Mesenchymal stem cell (in vitro differentiated cells and primary cell): ENCODE measurements around the gene TECR.

Experiments used
- DNase-seq: peaks from one replicate; pipeline ENCODE4 v3.0.0-alpha.2; 2013
- H2AFZ ChIP-seq: one replicate; pipeline ENCODE4 v1.6.1; 2013; ENCODE audit warnings: low read depth, mild to moderate bottlenecking, control low read depth, inconsistent platforms, low read length, moderate library complexity
- H2AK5ac ChIP-seq: 2 replicates; pipeline ENCODE4 v1.6.1; 2013; ENCODE audit warnings: low read length, moderate library complexity, mild to moderate bottlenecking, inconsistent platforms; ENCODE audit not compliant: severe bottlenecking
- H2BK120ac ChIP-seq: one replicate; pipeline ENCODE4 v1.6.1; 2013; ENCODE audit warnings: low read depth, mild to moderate bottlenecking, inconsistent platforms, low read length, moderate library complexity
- H2BK12ac ChIP-seq, 2 experiments: one replicate each; pipeline ENCODE4 v1.6.1; 2013; ENCODE audit warnings: inconsistent platforms in 2 of 2, low read length in 2 of 2, mild to moderate bottlenecking in 2 of 2, moderate library complexity in 2 of 2, control low read depth in 1 of 2
- H2BK15ac ChIP-seq: one replicate; pipeline ENCODE4 v1.6.1; 2013; ENCODE audit warnings: mild to moderate bottlenecking, low read depth, inconsistent platforms; ENCODE audit not compliant: poor library complexity, severe bottlenecking
- H2BK5ac ChIP-seq: 2 replicates; pipeline ENCODE4 v1.6.1; 2013; ENCODE audit warnings: low read depth, mild to moderate bottlenecking, low read length, control low read depth, inconsistent platforms; ENCODE audit not compliant: poor library complexity, severe bottlenecking
- H3K14ac ChIP-seq, 2 experiments: one replicate each; pipeline ENCODE4 v1.6.1; 2013; ENCODE audit warnings: inconsistent platforms in 2 of 2, low read length in 2 of 2, control low read depth in 1 of 2, mild to moderate bottlenecking in 1 of 2, moderate library complexity in 1 of 2
- H3K18ac ChIP-seq, 2 experiments: one replicate each; pipeline ENCODE4 v1.6.1; 2013; ENCODE audit warnings: inconsistent platforms in 2 of 2, low read length in 2 of 2, control low read depth in 1 of 2, low read depth in 1 of 2, mild to moderate bottlenecking in 1 of 2
- H3K23ac ChIP-seq, 2 experiments: one replicate each; pipeline ENCODE4 v1.6.1; 2013; ENCODE audit warnings: inconsistent platforms in 2 of 2, low read length in 2 of 2, mild to moderate bottlenecking in 2 of 2, moderate library complexity in 2 of 2, control low read depth in 1 of 2
- H3K27ac ChIP-seq: 2 replicates; pipeline ENCODE4 v1.5.1; 2013; ENCODE audit warnings: mild to moderate bottlenecking, moderate library complexity, low read length, control low read depth, inconsistent platforms; ENCODE audit not compliant: poor library complexity, severe bottlenecking
- H3K27me3 ChIP-seq, 2 experiments: 2 replicates each; pipeline versions ENCODE4 v1.6.1 to v1.7.0; 2013; ENCODE audit warnings: low read length in 2 of 2, mild to moderate bottlenecking in 2 of 2, moderate library complexity in 2 of 2, control low read depth in 1 of 2, inconsistent platforms in 1 of 2; ENCODE audit not compliant: control insufficient read depth in 1 of 2, insufficient read depth in 1 of 2
- H3K36me3 ChIP-seq, 2 experiments: 2 replicates each; pipeline versions ENCODE4 v1.6.1 to v1.7.0; 2013; ENCODE audit warnings: low read length in 2 of 2, control low read depth in 1 of 2, inconsistent platforms in 1 of 2, low read depth in 1 of 2, mild to moderate bottlenecking in 1 of 2; ENCODE audit not compliant: insufficient read depth in 2 of 2, control insufficient read depth in 1 of 2
- H3K4ac ChIP-seq, 2 experiments: one replicate each; pipeline ENCODE4 v1.6.1; 2013; ENCODE audit warnings: inconsistent platforms in 2 of 2, low read length in 2 of 2, mild to moderate bottlenecking in 2 of 2, moderate library complexity in 2 of 2, control low read depth in 1 of 2, low read depth in 1 of 2
- H3K4me1 ChIP-seq: 2 replicates; pipeline ENCODE4 v1.6.1; 2013; ENCODE audit warnings: low read depth, low read length, control low read depth; ENCODE audit not compliant: control insufficient read depth, insufficient read depth
- H3K4me2 ChIP-seq: 2 replicates; pipeline ENCODE4 v1.6.1; 2013; ENCODE audit warnings: low read length, mild to moderate bottlenecking, inconsistent platforms; ENCODE audit not compliant: poor library complexity, severe bottlenecking
- H3K4me3 ChIP-seq, 2 experiments: 2 replicates each; pipeline versions ENCODE4 v1.5.1 to v1.7.0; 2013; ENCODE audit warnings: low read length in 2 of 2, mild to moderate bottlenecking in 2 of 2, control low read depth in 1 of 2, low read depth in 1 of 2; ENCODE audit not compliant: insufficient read depth in 1 of 2
- H3K79me1 ChIP-seq: replicated peaks from 2 replicates; pipeline ENCODE4 v1.6.1; 2013; ENCODE audit warnings: mild to moderate bottlenecking, control low read depth, low read length, inconsistent platforms; ENCODE audit not compliant: poor library complexity, severe bottlenecking
- H3K9ac ChIP-seq: 2 replicates; pipeline ENCODE4 v1.7.0; 2013; ENCODE audit warnings: mild to moderate bottlenecking, low read length, moderate library complexity
- H3K9me3 ChIP-seq: 2 replicates; pipeline ENCODE4 v1.7.0; 2013; ENCODE audit warnings: mild to moderate bottlenecking, low read length; ENCODE audit not compliant: control insufficient read depth
- H4K8ac ChIP-seq: one replicate; pipeline ENCODE4 v1.6.1; 2013; ENCODE audit warnings: inconsistent platforms, mild to moderate bottlenecking, low read length, moderate library complexity
- H4K91ac ChIP-seq: one replicate; pipeline ENCODE4 v1.6.1; 2013; ENCODE audit warnings: mild to moderate bottlenecking, low read length, inconsistent platforms
- WGBS: methylation state at CpG from one replicate; pipeline ENCODE4 v1.1.7; 2013; ENCODE audit warnings: mixed read lengths; 5-methylcytosine and 5-hydroxymethylcytosine counted together

TECR gene

GRCh38 chr19:14553042-14553938 lies 23.9 kb downstream of the TECR start:
- Histone ChIP-seq H3K4me1 (peaks cover 46% of the 10 kb centered on the region), H3K36me3 (peaks cover 6 to 27% of the 10 kb centered on the region in 2 experiments), H4K8ac (no peak overlapping the region), H3K14ac (no peak overlapping the region), H2BK15ac (peak overlapping the region; percentile 33), H2BK5ac (no peak overlapping the region), H3K9me3 (no peaks in the 10 kb centered on the region), H3K79me1 (peaks cover 37% of the 10 kb centered on the region), H2BK120ac (no peak overlapping the region), H3K18ac (peak overlapping the region in 1 of 2 experiments; percentile 25), H3K9ac (no peak overlapping the region), H3K27ac (no peak overlapping the region), H3K4ac (no peak overlapping the region), H2BK12ac (peak overlapping the region; percentile 18 to 72), H3K4me3 (no peak overlapping the region), H3K4me2 (no peak overlapping the region), H2AK5ac (peak overlapping the region; percentile 51), H4K91ac (no peak overlapping the region), H3K23ac (no peak overlapping the region), H2AFZ (no peak overlapping the region), H3K27me3 (no peaks in the 10 kb centered on the region)
- 97% methylated on average over 35 of the region's 35 CpGs for WGBS
- no peak for DNase-seq

GRCh38 chr19:14553939-14554243 lies 24.5 kb downstream of the TECR start:
- Histone ChIP-seq H4K8ac (no peak overlapping the region), H3K23ac (no peak overlapping the region)
- no peak for DNase-seq

GRCh38 chr19:14554382-14554812 lies 25.0 kb downstream of the TECR start:
- Histone ChIP-seq H3K4me1 (peaks cover 53% of the 10 kb centered on the region), H2BK15ac (peak overlapping the region; percentile 37), H2BK5ac (no peak overlapping the region), H4K8ac (no peak overlapping the region), H3K9ac (no peak overlapping the region), H3K4me3 (no peak overlapping the region), H3K23ac (no peak overlapping the region), H2AK5ac (peak overlapping the region; percentile 32), H3K36me3 (peaks cover 6 to 24% of the 10 kb centered on the region in 2 experiments), H3K9me3 (no peaks in the 10 kb centered on the region), H3K14ac (no peak overlapping the region), H3K4ac (no peak overlapping the region), H2AFZ (no peak overlapping the region), H4K91ac (peak overlapping the region; percentile 2), H3K4me2 (no peak overlapping the region), H3K27me3 (no peaks in the 10 kb centered on the region), H3K79me1 (peaks cover 31% of the 10 kb centered on the region), H2BK120ac (no peak overlapping the region), H2BK12ac (peak overlapping the region in 1 of 2 experiments; percentile 47), H3K18ac (no peak overlapping the region), H3K27ac (no peak overlapping the region)
- no peak for DNase-seq
- 75% methylated on average over 6 of the region's 6 CpGs for WGBS

More at GRCh38 chr19:14553939-14554243, 24.5 kb downstream of the TECR start:
- Histone ChIP-seq H2AFZ (no peak overlapping the region), H3K79me1 (peaks cover 33% of the 10 kb centered on the region), H3K36me3 (peaks cover 6 to 24% of the 10 kb centered on the region in 2 experiments), H3K18ac (no peak overlapping the region), H2BK5ac (no peak overlapping the region), H2BK12ac (no peak overlapping the region), H4K91ac (no peak overlapping the region), H3K4me1 (peaks cover 52% of the 10 kb centered on the region), H3K9me3 (no peaks in the 10 kb centered on the region), H3K4ac (no peak overlapping the region), H3K4me2 (no peak overlapping the region), H2BK120ac (no peak overlapping the region), H3K14ac (no peak overlapping the region), H3K27me3 (no peaks in the 10 kb centered on the region), H3K27ac (no peak overlapping the region), H3K9ac (no peak overlapping the region), H2BK15ac (no peak overlapping the region), H3K4me3 (no peak overlapping the region), H2AK5ac (peak overlapping the region; percentile 51)
- WGBS = 79% methylated on average over 9 of the region's 9 CpGs

- Histone ChIP-seq H3K18ac (peak overlapping the region; percentile 63 to 69), H3K14ac (no peak overlapping the region), H2BK15ac (no peak overlapping the region), H4K8ac (peak overlapping the region; percentile 79), H3K27me3 (no peaks in the 10 kb centered on the region), H3K27ac (no peak overlapping the region), H2BK5ac (no peak overlapping the region), H3K36me3 (peaks cover 0 to 21% of the 10 kb centered on the region in 2 experiments), H3K4ac (no peak overlapping the region), H3K9me3 (no peaks in the 10 kb centered on the region), H3K4me2 (peak overlapping the region; percentile 53), H2AK5ac (no peak overlapping the region), H3K9ac (peak overlapping the region; percentile 54), H3K4me1 (peaks cover 59% of the 10 kb centered on the region), H3K4me3 (peak overlapping the region in 1 of 2 experiments; percentile 59), H3K79me1 (peaks cover 40% of the 10 kb centered on the region), H2BK120ac (no peak overlapping the region), H4K91ac (peak overlapping the region; percentile 5), H3K23ac (no peak overlapping the region), H2AFZ (peak overlapping the region; percentile 62), H2BK12ac (peak overlapping the region in 1 of 2 experiments; percentile 23)
- WGBS = 81% methylated on average over 12 of the region's 12 CpGs
- peak; percentile 52 for DNase-seq
Measured at GRCh38 chr19:14555918-14556661, 26.7 kb downstream of the TECR start.
